ENCODE results near the gene HNRNPU. TPM values are rescaled to one million over a fixed set of nuclear protein-coding genes. Genes with fewer than 3 reads are reported as not detected.
"Not testable (repeated sequence)": the region's sequence is repeated elsewhere in the genome, so short reads cannot be mapped to it uniquely, and the experiment has no call there.

The HNRNPU gene
- total RNA-seq, 2 donors from 2014 or later = 403 to 475 TPM

DNA sequence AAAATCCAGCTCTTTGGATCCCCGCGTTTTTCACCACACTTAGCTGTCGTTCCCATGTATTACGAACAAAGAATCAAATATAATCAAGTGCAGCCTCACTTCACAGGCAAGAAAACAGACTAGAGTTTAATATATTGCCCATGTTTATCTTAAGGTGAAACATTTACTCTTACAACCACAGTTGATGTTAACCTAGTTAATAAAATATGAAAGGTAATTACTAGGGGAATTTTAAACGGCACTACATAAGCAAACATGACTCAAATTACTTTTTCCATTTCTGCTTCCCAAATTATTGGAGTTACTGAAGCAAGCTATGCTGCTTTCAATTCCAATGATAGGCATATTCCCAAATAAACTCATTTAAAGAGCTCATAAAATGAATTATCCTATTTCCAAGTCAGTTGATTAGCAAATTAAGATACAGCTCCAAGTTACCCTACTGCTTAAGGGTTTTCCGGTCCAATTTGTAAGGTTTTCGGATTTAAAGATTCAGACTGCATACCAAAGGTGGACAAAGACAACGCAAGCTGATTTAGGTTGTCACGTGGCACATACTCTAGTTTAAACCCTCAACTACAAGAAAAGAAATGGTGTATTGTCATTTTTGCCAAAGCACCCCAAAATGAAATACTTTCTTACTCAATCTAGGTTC is 22.9 kb downstream of the HNRNPU start:
- DNase-seq (ENCODE audit: low spot score) = no peak
- H3K36me3 Mint-ChIP-seq = peaks cover 35% of the 10 kb centered on the region
- no peak for ATAC-seq
- H3K9me3 Mint-ChIP-seq = no peaks in the 10 kb centered on the region
- H3K27ac Mint-ChIP-seq = peak overlapping the region; percentile 36 to 43
- H3K27me3 Mint-ChIP-seq = no peaks in the 10 kb centered on the region
- no peak overlapping the region for H3K4me3 Mint-ChIP-seq
- H3K4me1 Mint-ChIP-seq (ENCODE audit: low read depth in 2 of 2) = peaks cover 37 to 53% of the 10 kb centered on the region in 2 donors

GRCh38 chr1:244840219-244840794 is 24.0 kb downstream of the HNRNPU start:
- H3K4me1 Mint-ChIP-seq (ENCODE audit: low read depth in 2 of 2) = peaks cover 38 to 50% of the 10 kb centered on the region in 2 donors

DNA sequence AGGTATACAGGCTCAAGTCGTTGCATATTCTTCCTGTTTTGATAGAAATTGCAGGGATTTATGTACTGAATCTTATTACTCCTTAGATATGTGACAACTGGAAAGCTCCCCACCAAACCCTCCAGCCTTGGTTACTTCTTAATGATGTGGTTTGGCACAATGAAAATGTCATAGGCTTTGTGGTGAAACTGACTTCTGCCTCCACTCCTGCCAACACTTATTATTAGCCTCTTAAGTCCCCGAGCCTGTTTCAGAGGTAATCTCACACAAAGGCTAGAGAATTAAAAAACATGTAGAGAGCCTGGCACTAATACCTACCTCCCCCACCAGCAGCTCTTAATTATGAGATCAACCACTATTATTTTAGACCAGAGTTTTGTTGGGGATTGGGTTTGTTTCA is 24.7 kb downstream of the HNRNPU start:
- no peak for DNase-seq (ENCODE audit: low spot score)
- peaks cover 22% of the 10 kb centered on the region for H3K36me3 Mint-ChIP-seq
- no peaks in the 10 kb centered on the region for H3K9me3 Mint-ChIP-seq
- H3K27me3 Mint-ChIP-seq = no peaks in the 10 kb centered on the region
- peaks cover 36 to 50% of the 10 kb centered on the region in 2 donors for H3K4me1 Mint-ChIP-seq (ENCODE audit: low read depth in 2 of 2)
- no peak for ATAC-seq
- H3K4me3 Mint-ChIP-seq = peak overlapping the region; percentile 30
- peak overlapping the region in 1 of 2 donors; percentile 36 for H3K27ac Mint-ChIP-seq

More at GRCh38 chr1:244840219-244840794, 24.0 kb downstream of the HNRNPU start:
- Mint-ChIP-seq H3K27ac (peak overlapping the region; percentile 36 to 43), H3K36me3 (peaks cover 26% of the 10 kb centered on the region), H3K9me3 (no peaks in the 10 kb centered on the region), H3K4me3 (no peak overlapping the region), H3K27me3 (no peaks in the 10 kb centered on the region)
- DNase-seq (ENCODE audit: low spot score) (no peak), ATAC-seq (no peak)

- Mint-ChIP-seq H3K36me3 (peaks cover 22% of the 10 kb centered on the region), H3K9me3 (no peaks in the 10 kb centered on the region), H3K4me1 (ENCODE audit: low read depth in 2 of 2) (peaks cover 40 to 56% of the 10 kb centered on the region in 2 donors), H3K27me3 (no peaks in the 10 kb centered on the region), H3K4me3 (peak overlapping the region; percentile 12), H3K27ac (peak overlapping the region; percentile 88 to 99)
- no peak for ATAC-seq
- no peak for DNase-seq (ENCODE audit: low spot score)
These were observed 26.6 kb downstream of the HNRNPU start for GRCh38 chr1:244837597-244838258.

- Mint-ChIP-seq H3K27me3 (no peaks in the 10 kb centered on the region), H3K4me1 (ENCODE audit: low read depth in 2 of 2) (peaks cover 40 to 56% of the 10 kb centered on the region in 2 donors), H3K4me3 (peak overlapping the region; percentile 96), H3K36me3 (peaks cover 22% of the 10 kb centered on the region), H3K27ac (peak overlapping the region; percentile 88 to 99), H3K9me3 (no peaks in the 10 kb centered on the region)
- no peak for DNase-seq (ENCODE audit: low spot score)
- ATAC-seq = no peak
These were observed 27.8 kb downstream of the HNRNPU start for GRCh38 chr1:244836584-244836983.

- Mint-ChIP-seq H3K27ac (peak overlapping the region; percentile 88 to 99), H3K36me3 (peaks cover 21% of the 10 kb centered on the region), H3K4me3 (peak overlapping the region; percentile 96), H3K27me3 (no peaks in the 10 kb centered on the region), H3K9me3 (no peaks in the 10 kb centered on the region), H3K4me1 (ENCODE audit: low read depth in 2 of 2) (peaks cover 39 to 55% of the 10 kb centered on the region in 2 donors)
- DNase-seq (ENCODE audit: low spot score) (no peak), ATAC-seq (no peak)
These were observed 28.2 kb downstream of the HNRNPU start for GRCh38 chr1:244836135-244836521.

DNA sequence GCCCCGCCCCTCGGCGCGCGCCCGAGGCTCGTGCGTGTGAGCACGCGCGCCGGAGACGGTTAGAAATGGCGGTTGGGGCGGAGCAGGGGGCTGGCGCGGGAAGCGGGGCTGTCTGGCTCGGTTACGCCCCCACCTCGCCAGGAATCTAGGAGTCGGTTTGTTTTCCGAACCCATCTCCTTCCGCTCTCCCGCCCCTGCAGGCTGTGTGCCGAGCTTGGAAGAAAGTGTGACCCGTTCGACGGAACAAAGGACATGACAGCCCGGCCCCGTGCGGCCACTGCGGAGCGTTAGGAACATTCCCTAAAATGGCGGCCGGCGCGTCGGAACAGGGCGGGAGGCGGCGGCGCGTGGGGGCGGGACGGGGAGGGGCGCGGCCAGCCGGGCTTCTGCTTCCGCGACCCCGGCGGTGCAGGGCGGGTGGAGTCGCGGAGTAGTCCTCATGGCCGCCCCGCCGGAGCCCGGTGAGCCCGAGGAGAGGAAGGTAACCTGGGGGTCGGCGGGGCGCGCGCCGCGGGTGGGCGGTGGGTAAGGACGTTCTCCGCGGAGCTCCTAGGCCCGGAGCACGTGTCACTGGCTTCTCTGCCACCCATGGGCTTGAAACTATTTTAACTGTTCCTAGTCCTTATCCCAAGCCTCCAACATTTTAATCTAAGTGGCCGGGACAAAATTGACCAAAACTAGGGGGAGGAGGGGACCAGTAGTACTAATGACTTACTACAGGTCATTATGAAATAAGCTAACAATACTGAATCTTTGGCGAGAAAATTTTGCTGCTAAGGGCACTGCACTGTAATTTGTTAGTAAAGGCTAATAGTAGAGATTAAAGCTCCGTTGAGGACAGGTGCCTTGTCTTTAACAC is 28.8 kb downstream of the HNRNPU start, which contains the start of gene COX20:
COX20 (plus strand) TSS at position 383 of the 859 bp plus-strand sequence; CDS start at position 440, 57 bp downstream.
- no peaks in the 10 kb centered on the region for H3K9me3 Mint-ChIP-seq
- H3K36me3 Mint-ChIP-seq = peaks cover 15% of the 10 kb centered on the region
- H3K27ac Mint-ChIP-seq = peak within 1 kb of the TSS; percentile 88 to 99
- peak within 1 kb of the TSS; percentile 96 for H3K4me3 Mint-ChIP-seq
- no peaks in the 10 kb centered on the region for H3K27me3 Mint-ChIP-seq
- peaks cover 33 to 49% of the 10 kb centered on the region in 2 donors for H3K4me1 Mint-ChIP-seq (ENCODE audit: low read depth in 2 of 2)
- peak; percentile 88 for DNase-seq (ENCODE audit: low spot score)
- ATAC-seq = peak; percentile 83 to 84

DNA sequence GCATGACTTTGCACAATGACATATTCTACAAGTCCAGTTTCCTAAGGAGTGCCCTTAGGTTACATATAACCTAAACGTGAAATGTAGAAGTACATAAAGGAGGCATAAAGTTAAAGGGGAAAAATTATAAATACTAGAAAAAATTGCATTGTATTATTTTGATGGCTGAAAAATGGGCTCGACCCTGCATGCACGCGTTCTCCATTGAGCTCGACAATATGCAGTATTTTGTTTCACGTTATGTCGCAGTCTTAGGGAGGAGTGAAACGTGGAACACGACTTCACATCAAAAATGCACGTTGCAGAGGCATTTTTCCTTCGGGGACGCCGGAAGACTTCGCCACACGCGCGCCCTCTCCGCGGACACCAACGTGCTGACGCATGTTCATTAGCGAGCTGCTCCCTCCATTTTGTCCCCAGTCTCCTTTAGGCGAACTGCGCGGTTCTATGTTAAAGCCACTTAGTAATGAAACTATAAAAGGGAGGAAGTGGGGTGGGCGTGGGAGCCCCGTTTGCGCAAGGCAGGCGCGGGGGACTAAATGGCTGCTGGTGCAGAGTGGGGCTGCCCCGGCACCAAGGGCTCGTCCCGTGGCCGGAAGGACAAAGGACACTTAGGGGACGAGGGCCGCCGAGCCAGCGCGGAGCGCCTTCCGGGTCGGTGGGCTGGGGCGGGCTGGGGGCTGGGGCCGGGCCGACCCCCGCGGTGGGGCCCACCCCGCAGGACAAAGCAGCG is 29.6 kb downstream of the HNRNPU start:
- Mint-ChIP-seq H3K27ac (peak overlapping the region; percentile 88 to 99), H3K9me3 (no peaks in the 10 kb centered on the region), H3K4me3 (peak overlapping the region; percentile 96), H3K27me3 (no peaks in the 10 kb centered on the region), H3K36me3 (peaks cover 8% of the 10 kb centered on the region), H3K4me1 (ENCODE audit: low read depth in 2 of 2) (peaks cover 28 to 42% of the 10 kb centered on the region in 2 donors)
- ATAC-seq (peak; percentile 87 to 91), DNase-seq (ENCODE audit: low spot score) (peak; percentile 97)

DNA sequence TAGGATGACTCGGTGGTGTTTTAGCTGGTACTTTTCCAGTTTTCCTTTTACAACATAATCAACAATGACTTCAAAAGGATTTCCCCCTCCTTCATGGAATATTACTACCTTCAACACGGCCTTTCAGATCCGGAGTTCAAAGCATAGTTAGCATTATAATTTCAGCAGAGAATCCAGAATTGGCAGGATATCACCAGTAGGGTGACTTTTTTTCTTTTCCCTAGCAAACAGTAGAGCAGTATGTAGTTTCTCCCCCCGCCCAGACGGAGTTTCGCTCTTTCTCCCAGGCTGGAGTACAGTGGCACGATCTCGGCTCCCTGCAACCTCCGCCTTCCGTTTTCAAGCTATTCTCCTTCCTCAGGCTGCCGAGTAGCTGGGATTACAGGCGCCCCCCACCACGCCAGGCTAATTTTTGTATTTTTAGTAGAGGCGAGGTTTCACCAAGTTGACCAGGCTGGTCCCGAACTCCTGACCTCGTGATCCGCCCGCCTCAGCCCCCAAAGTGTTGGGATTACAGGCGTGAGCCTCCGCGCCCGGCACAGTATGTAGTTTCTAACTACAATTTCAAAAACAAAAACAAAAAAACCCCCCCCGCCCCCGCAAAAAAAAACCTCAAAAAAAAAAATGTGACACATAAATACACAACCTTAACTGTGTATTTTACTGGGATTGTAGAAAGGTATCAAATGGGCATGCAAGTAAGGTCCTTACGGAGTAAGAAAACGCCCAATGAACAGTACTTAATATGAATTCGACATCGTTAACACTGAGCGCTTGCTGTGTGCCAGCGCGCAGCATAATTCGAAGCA is 30.4 kb downstream of the HNRNPU start:
- Mint-ChIP-seq H3K4me1 (ENCODE audit: low read depth in 2 of 2) (peaks cover 24 to 36% of the 10 kb centered on the region in 2 donors), H3K27ac (peak overlapping the region; percentile 88 to 99), H3K27me3 (no peaks in the 10 kb centered on the region), H3K9me3 (no peaks in the 10 kb centered on the region), H3K36me3 (peaks cover 5% of the 10 kb centered on the region), H3K4me3 (peak overlapping the region; percentile 96)
- ATAC-seq (no peak), DNase-seq (ENCODE audit: low spot score) (peak; percentile 66)

DNA sequence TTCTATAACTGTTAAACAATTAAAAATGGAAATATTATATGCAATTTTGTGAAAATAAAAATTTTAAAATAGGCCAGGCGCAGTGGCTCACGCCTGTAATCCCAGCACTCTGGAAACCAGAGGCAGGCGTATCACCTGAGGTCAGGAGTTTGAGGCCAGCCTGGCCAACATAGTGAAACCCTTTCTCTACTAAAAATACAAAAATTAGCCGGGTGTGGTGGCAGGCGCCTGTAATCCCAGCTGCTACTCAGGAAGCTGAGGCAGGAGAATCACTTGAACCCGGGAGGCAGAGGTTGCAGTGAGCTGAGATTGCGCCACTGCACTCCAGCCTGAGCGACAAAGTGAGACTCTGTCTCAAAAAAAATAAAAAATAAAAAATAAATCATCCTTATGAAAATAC is 31.1 kb downstream of the HNRNPU start:
- DNase-seq (ENCODE audit: low spot score); H3K27me3 Mint-ChIP-seq; ATAC-seq; H3K9me3 Mint-ChIP-seq; H3K36me3 Mint-ChIP-seq: not testable (repeated sequence)
- Mint-ChIP-seq H3K4me3 (peak overlapping the region; percentile 96), H3K27ac (peak overlapping the region; percentile 88 to 99), H3K4me1 (ENCODE audit: low read depth in 2 of 2) (peaks cover 19 to 29% of the 10 kb centered on the region in 2 donors)

GRCh38 chr1:244830639-244831038 is 33.7 kb downstream of the HNRNPU start:
- Mint-ChIP-seq H3K4me1 (ENCODE audit: low read depth in 2 of 2) (peaks cover 4 to 6% of the 10 kb centered on the region in 2 donors), H3K9me3 (no peaks in the 10 kb centered on the region), H3K27me3 (no peaks in the 10 kb centered on the region), H3K36me3 (no peaks in the 10 kb centered on the region), H3K4me3 (no peak overlapping the region), H3K27ac (peak overlapping the region in 1 of 2 donors; percentile 17)
- DNase-seq (ENCODE audit: low spot score) (no peak), ATAC-seq (no peak)

GRCh38 chr1:244826712-244827111 is 37.6 kb downstream of the HNRNPU start:
- H3K4me1 Mint-ChIP-seq (ENCODE audit: low read depth in 2 of 2) = no peaks in the 10 kb centered on the region
- no peaks in the 10 kb centered on the region for H3K9me3 Mint-ChIP-seq
- DNase-seq (ENCODE audit: low spot score) (no peak), ATAC-seq (no peak)
- no peak overlapping the region for H3K4me3 Mint-ChIP-seq
- no peaks in the 10 kb centered on the region for H3K27me3 Mint-ChIP-seq
- H3K27ac Mint-ChIP-seq = no peak overlapping the region
- H3K36me3 Mint-ChIP-seq = no peaks in the 10 kb centered on the region
